H9 (cell line): Measurements from ENCODE around the gene GLRA3. TPM values are rescaled to one million over a fixed set of nuclear protein-coding genes. Genes with fewer than 3 reads are reported as not detected.

ENCODE experiments used
- DNase-seq: peaks from one replicate; pipeline ENCODE4 v3.0.0-alpha.2; 2017
- H2AFZ ChIP-seq: one replicate; pipeline ENCODE4 v1.6.1; 2013; ENCODE audit warnings: mild to moderate bottlenecking, low read length, control low read depth, moderate library complexity
- H2AK5ac ChIP-seq: 2 replicates; pipeline ENCODE4 v1.6.1; 2013; ENCODE audit warnings: low read length, control low read depth, mixed read lengths; ENCODE audit not compliant: insufficient read length
- H2BK120ac ChIP-seq: one replicate; pipeline ENCODE4 v1.6.1; 2013; ENCODE audit warnings: low read depth, mild to moderate bottlenecking, low read length, control low read depth, inconsistent platforms; ENCODE audit not compliant: poor library complexity, severe bottlenecking
- H2BK12ac ChIP-seq: 2 replicates; pipeline ENCODE4 v1.6.1; 2013; ENCODE audit warnings: low read length, control low read depth, mixed read lengths, low read depth; ENCODE audit not compliant: insufficient read length
- H2BK15ac ChIP-seq: 2 replicates; pipeline ENCODE4 v1.6.1; 2013; ENCODE audit warnings: low read depth, low read length, control low read depth
- H2BK20ac ChIP-seq: one replicate; pipeline ENCODE4 v1.6.1; 2013; ENCODE audit warnings: low read depth, mild to moderate bottlenecking, low read length, control low read depth, inconsistent platforms; ENCODE audit not compliant: poor library complexity, severe bottlenecking
- H2BK5ac ChIP-seq: 2 replicates; pipeline ENCODE4 v1.6.1; 2013; ENCODE audit warnings: low read length, control low read depth, mixed read lengths; ENCODE audit not compliant: insufficient read length
- H3K14ac ChIP-seq: 2 replicates; pipeline ENCODE4 v1.6.1; 2013; ENCODE audit warnings: low read length, control low read depth; ENCODE audit not compliant: insufficient read depth
- H3K18ac ChIP-seq: 2 replicates; pipeline ENCODE4 v1.6.1; 2013; ENCODE audit warnings: low read depth, mild to moderate bottlenecking, mixed read lengths, low read length, control low read depth; ENCODE audit not compliant: insufficient read length
- H3K23ac ChIP-seq: 2 replicates; pipeline ENCODE4 v1.6.1; 2013; ENCODE audit warnings: low read length, control low read depth, mixed read lengths, low read depth; ENCODE audit not compliant: insufficient read length
- H3K23me2 ChIP-seq: 2 replicates; pipeline ENCODE4 v1.6.1; 2013; ENCODE audit warnings: low read depth, mild to moderate bottlenecking, mixed read lengths, low read length, control low read depth; ENCODE audit not compliant: insufficient read length, poor library complexity, severe bottlenecking
- H3K27ac ChIP-seq: 2 replicates; pipeline ENCODE4 v1.5.1; 2013; ENCODE audit warnings: low read length, control low read depth, mixed read lengths, low read depth; ENCODE audit not compliant: insufficient read length
- H3K27me3 ChIP-seq: 2 replicates; pipeline ENCODE4 v1.6.1; 2013; ENCODE audit warnings: low read length, control low read depth, inconsistent platforms; ENCODE audit not compliant: insufficient read depth
- H3K4ac ChIP-seq: 2 replicates; pipeline ENCODE4 v1.6.1; 2013; ENCODE audit warnings: low read depth, mild to moderate bottlenecking, control low read depth, inconsistent platforms, low read length, moderate library complexity
- H3K4me1 ChIP-seq: 2 replicates; pipeline ENCODE4 v1.6.1; 2013; ENCODE audit warnings: low read length, control low read depth, inconsistent platforms; ENCODE audit not compliant: insufficient read depth
- H3K4me2 ChIP-seq: 2 replicates; pipeline ENCODE4 v1.6.1; 2013; ENCODE audit warnings: low read length, control low read depth, mixed read lengths; ENCODE audit not compliant: insufficient read length, insufficient read depth
- H3K56ac ChIP-seq: 2 replicates; pipeline ENCODE4 v1.6.1; 2013; ENCODE audit warnings: low read depth, mild to moderate bottlenecking, mixed read lengths, low read length, control low read depth; ENCODE audit not compliant: insufficient read length
- H3K79me1 ChIP-seq: 2 replicates; pipeline ENCODE4 v1.6.1; 2013; ENCODE audit warnings: low read depth, mild to moderate bottlenecking, moderate library complexity, low read length, control low read depth, inconsistent platforms; ENCODE audit not compliant: insufficient read depth, poor library complexity, severe bottlenecking
- H3K79me2 ChIP-seq: 2 replicates; pipeline ENCODE4 v1.6.1; 2013; ENCODE audit warnings: low read length, control low read depth, inconsistent platforms; ENCODE audit not compliant: insufficient read depth
- H3K9ac ChIP-seq: 2 replicates; pipeline ENCODE4 v1.6.1; 2013; ENCODE audit warnings: low read length, control low read depth, mixed read lengths; ENCODE audit not compliant: insufficient read length; ENCODE audit errors: extremely low read depth
- H3K9me3 ChIP-seq: one replicate; pipeline ENCODE4 v1.6.1; 2013; ENCODE audit warnings: low read depth, low read length, inconsistent platforms; ENCODE audit not compliant: control insufficient read depth
- H3T11ph ChIP-seq: one replicate; pipeline ENCODE4 v1.6.1; 2013; ENCODE audit warnings: mild to moderate bottlenecking, low read length, control low read depth, inconsistent platforms
- H4K20me1 ChIP-seq: one replicate; pipeline ENCODE4 v1.6.1; 2013; ENCODE audit not compliant: control insufficient read depth, insufficient read length, insufficient read depth
- H4K5ac ChIP-seq: 2 replicates; pipeline ENCODE4 v1.6.1; 2013; ENCODE audit warnings: low read depth, mild to moderate bottlenecking, mixed read lengths, low read length, control low read depth; ENCODE audit not compliant: insufficient read length
- H4K8ac ChIP-seq: replicated peaks from 2 replicates; pipeline ENCODE4 v1.6.1; 2013; ENCODE audit warnings: low read length, control low read depth, mixed read lengths, low read depth; ENCODE audit not compliant: insufficient read length
- H4K91ac ChIP-seq: 2 replicates; pipeline ENCODE4 v1.6.1; 2013; ENCODE audit warnings: low read depth, mild to moderate bottlenecking, moderate library complexity, mixed read lengths, low read length, control low read depth; ENCODE audit not compliant: insufficient read length
- H3K27ac Mint-ChIP-seq, 3 experiments: 2 replicates in 2 of 3; 3 replicates in 1 of 3; pipeline ENCODE4 v1.8.0; 2020 to 2021; ENCODE audit warnings: mixed read lengths in 3 of 3, mild to moderate bottlenecking in 1 of 3, moderate library complexity in 1 of 3
- H3K27me3 Mint-ChIP-seq: 2 replicates; pipeline ENCODE4 v1.8.0; 2021; ENCODE audit warnings: low read depth, mild to moderate bottlenecking, moderate library complexity, mixed read lengths
- H3K36me3 Mint-ChIP-seq, 3 experiments: 2 replicates in 2 of 3; 3 replicates in 1 of 3; pipeline ENCODE4 v1.8.0; 2020 to 2021; ENCODE audit warnings: low read depth in 3 of 3, mixed read lengths in 3 of 3; ENCODE audit not compliant: insufficient read depth in 1 of 3
- H3K4me1 Mint-ChIP-seq, 2 experiments: 2 replicates each; pipeline ENCODE4 v1.8.0; 2020; ENCODE audit warnings: mixed read lengths in 2 of 2
- H3K4me3 Mint-ChIP-seq, 2 experiments: 2 replicates in 1 of 2; 3 replicates in 1 of 2; pipeline ENCODE4 v1.8.0; 2020 to 2021; ENCODE audit warnings: mild to moderate bottlenecking in 2 of 2, mixed read lengths in 2 of 2, moderate library complexity in 1 of 2
- H3K9me3 Mint-ChIP-seq, 2 experiments: 2 replicates in 1 of 2; 3 replicates in 1 of 2; pipeline ENCODE4 v1.8.0; 2020; ENCODE audit warnings: mild to moderate bottlenecking in 2 of 2, mixed read lengths in 2 of 2, moderate library complexity in 1 of 2
- CTCF ChIP-seq: fragments of 200-600 bp; sonication (generic); conservative IDR thresholded peaks from 3 replicates; pipeline ENCODE4 v1.8.0; 2021; ENCODE audit warnings: antibody characterized with exemption, mild to moderate bottlenecking
- WGBS: extraction: QIAGEN DNeasy Blood & Tissue Kit; methylation state at CpG from one replicate; pipeline ENCODE4 v1.1.7; 2013; ENCODE audit warnings: missing lambda C conversion rate, low lambda C conversion rate, mixed read lengths; ENCODE audit not compliant: insufficient read length; ENCODE audit errors: extremely low coverage; 5-methylcytosine and 5-hydroxymethylcytosine counted together
- total RNA-seq: library from RNA; stranded (reverse); gene quantifications from 2 replicates; pipeline ENCODE4 v1.2.1, GENCODE V29; 2021

The GLRA3 gene
- total RNA-seq, 1 experiment from 2014 or later, result 0.09 TPM

- no peak overlapping the region for H3K4me3 Mint-ChIP-seq
- no CpG with 5 or more reads among the region's 2 CpGs for WGBS
- no peaks in the 10 kb centered on the region for H3K23me2 ChIP-seq
- no peaks in the 10 kb centered on the region for H3K79me1 ChIP-seq
- no peak for TF ChIP-seq CTCF
- H3K4ac ChIP-seq, result no peak overlapping the region
- no peak overlapping the region for H2BK20ac ChIP-seq
- no peak overlapping the region for H3T11ph ChIP-seq
- H3K14ac ChIP-seq, result no peak overlapping the region
- H4K20me1 ChIP-seq, result no peaks in the 10 kb centered on the region
- no peaks in the 10 kb centered on the region for H3K79me2 ChIP-seq
- H3K27ac Mint-ChIP-seq, result no peak overlapping the region
- no peak overlapping the region for H2BK12ac ChIP-seq
- no peak overlapping the region for H4K5ac ChIP-seq
- no peaks in the 10 kb centered on the region for H3K9me3 ChIP-seq
- H3K9me3 Mint-ChIP-seq, result no peaks in the 10 kb centered on the region
- no peak overlapping the region for H4K8ac ChIP-seq
- no peak overlapping the region for H2BK5ac ChIP-seq
- no peaks in the 10 kb centered on the region for H3K27me3 Mint-ChIP-seq
- H4K91ac ChIP-seq, result no peak overlapping the region
- no peak overlapping the region for H3K9ac ChIP-seq
- peaks cover 4 to 14% of the 10 kb centered on the region in 2 experiments; a peak in 3 of 4 replicates for H3K4me1 Mint-ChIP-seq
- no peaks in the 10 kb centered on the region; a peak in 1 of 7 replicates for H3K36me3 Mint-ChIP-seq
- no peaks in the 10 kb centered on the region for H3K4me1 ChIP-seq
- no peak overlapping the region for H2BK120ac ChIP-seq
- DNase-seq, result no peak
- no peaks in the 10 kb centered on the region for H3K27me3 ChIP-seq
- H3K4me2 ChIP-seq, result no peak overlapping the region
- no peak overlapping the region for H3K23ac ChIP-seq
- no peak overlapping the region for H3K27ac ChIP-seq
- H3K18ac ChIP-seq, result no peak overlapping the region
- H2BK15ac ChIP-seq, result no peak overlapping the region
- no peak overlapping the region for H2AFZ ChIP-seq
- H3K56ac ChIP-seq, result no peak overlapping the region
- H2AK5ac ChIP-seq, result no peak overlapping the region
These were observed 199.8 kb downstream of the GLRA3 start for GRCh38 chr4:174629265-174629664.
